ENCODE measurements around the gene SLC26A11.

DNA sequence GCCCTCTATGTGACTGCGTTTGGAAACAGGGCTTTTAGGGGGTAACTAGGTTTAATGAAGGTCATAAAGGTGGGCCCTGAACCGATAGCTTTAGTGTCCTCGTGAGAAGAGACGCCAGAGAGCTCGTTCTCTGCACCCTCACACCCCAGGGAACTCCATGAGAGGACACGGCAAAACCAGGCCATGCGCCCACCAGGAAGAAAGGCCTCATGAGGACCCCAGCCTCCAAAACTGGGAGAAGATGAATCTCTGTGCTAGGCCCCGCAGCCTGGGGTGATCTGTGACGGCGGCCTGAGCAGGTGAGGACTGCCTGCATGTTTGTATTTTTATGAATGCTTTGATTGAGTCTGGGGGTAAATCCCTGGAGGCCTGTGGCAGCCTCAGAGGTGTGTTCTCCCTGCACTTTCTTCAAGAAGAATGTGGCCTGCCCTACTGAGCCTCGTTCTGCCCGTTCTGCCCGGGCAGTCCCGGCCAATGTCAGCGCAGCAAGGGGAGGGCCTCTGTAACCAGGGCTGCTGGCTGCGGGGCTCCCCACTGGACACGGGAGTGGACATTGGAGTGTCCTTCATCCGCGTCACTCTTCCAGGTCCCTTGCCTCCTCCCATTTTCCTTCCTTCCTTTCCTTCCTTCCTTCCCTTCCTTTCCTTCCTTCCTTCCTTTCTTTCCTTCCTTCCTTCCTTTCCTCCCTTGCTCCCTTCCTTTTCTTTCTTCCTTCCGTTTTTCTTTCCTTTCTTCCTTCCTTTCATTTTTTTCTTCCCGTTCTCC, 33.6 kb downstream of the SLC26A11 start:
- TF ChIP-seq CTCF (IDR thresholded peaks at IDR 0.05) (no peak), EP300 (IDR thresholded peaks at IDR 0.05) (no peak)

Data from stomach (tissue), 4 donors.